Endodermal cell (in vitro differentiated cells): ENCODE data around the gene CIBAR2. TPM values are rescaled to one million over a fixed set of nuclear protein-coding genes. Genes with fewer than 3 reads are reported as not detected.
A peak's percentile ranks its signal among the peaks of the same experiment; 100 is the strongest.

ENCODE experiments used
- DNase-seq: peaks from one replicate; pipeline ENCODE4 v3.0.0-alpha.2; 2017
- H3K27ac ChIP-seq: 2 replicates; pipeline ENCODE4 v1.5.1; 2013; ENCODE audit warnings: mild to moderate bottlenecking, low read depth, low read length, moderate library complexity
- H3K27me3 ChIP-seq: 2 replicates; pipeline ENCODE4 v1.6.1; 2013; ENCODE audit warnings: mild to moderate bottlenecking, low read length, moderate library complexity; ENCODE audit not compliant: insufficient read depth, control insufficient read depth, poor library complexity, severe bottlenecking
- H3K36me3 ChIP-seq: 2 replicates; pipeline ENCODE4 v1.7.0; 2013; ENCODE audit warnings: mild to moderate bottlenecking, low read length, moderate library complexity; ENCODE audit not compliant: control insufficient read depth, insufficient read depth
- H3K4me1 ChIP-seq: one replicate; pipeline ENCODE4 v1.7.0; 2013; ENCODE audit warnings: low read length; ENCODE audit not compliant: control insufficient read depth, insufficient read depth
- H3K4me3 ChIP-seq: 2 replicates; pipeline ENCODE4 v1.5.1; 2013; ENCODE audit warnings: mild to moderate bottlenecking, low read length, moderate library complexity
- H3K9ac ChIP-seq: 2 replicates; pipeline ENCODE4 v1.6.1; 2013; ENCODE audit warnings: mild to moderate bottlenecking, low read length, moderate library complexity; ENCODE audit not compliant: poor library complexity, severe bottlenecking; ENCODE audit errors: extremely low read depth
- H3K9me3 ChIP-seq: 2 replicates; pipeline ENCODE4 v1.6.1; 2013; ENCODE audit warnings: mild to moderate bottlenecking, low read length, moderate library complexity; ENCODE audit not compliant: control insufficient read depth
- H3K27ac Mint-ChIP-seq: 2 replicates; pipeline ENCODE4 v1.8.0; 2020; ENCODE audit warnings: mixed read lengths
- H3K27me3 Mint-ChIP-seq: 2 replicates; pipeline ENCODE4 v1.8.0; 2021; ENCODE audit warnings: mild to moderate bottlenecking, mixed read lengths; ENCODE audit not compliant: insufficient read depth
- H3K36me3 Mint-ChIP-seq: 2 replicates; pipeline ENCODE4 v1.8.0; 2020; ENCODE audit warnings: low read depth, mixed read lengths
- H3K4me1 Mint-ChIP-seq: 2 replicates; pipeline ENCODE4 v1.8.0; 2020; ENCODE audit warnings: mixed read lengths
- H3K4me3 Mint-ChIP-seq: 2 replicates; pipeline ENCODE4 v1.8.0; 2020; ENCODE audit warnings: mild to moderate bottlenecking, moderate library complexity, mixed read lengths
- H3K9me3 Mint-ChIP-seq: 2 replicates; pipeline ENCODE4 v1.8.0; 2020; ENCODE audit warnings: mild to moderate bottlenecking, mixed read lengths
- CTCF ChIP-seq: fragments of 200-600 bp; sonication (generic); conservative IDR thresholded peaks from 2 replicates; pipeline ENCODE4 v1.5.0; 2021; ENCODE audit warnings: antibody characterized with exemption, mild to moderate bottlenecking
- WGBS, 2 experiments: methylation state at CpG; one replicate each; pipeline versions ENCODE4 v1.1.5 to v1.1.7; 2013; ENCODE audit warnings: missing lambda C conversion rate in 2 of 2, mixed read lengths in 1 of 2; ENCODE audit not compliant: insufficient coverage in 1 of 2, insufficient read length in 1 of 2; 5-methylcytosine and 5-hydroxymethylcytosine counted together
- total RNA-seq, 2 donors: library from RNA; stranded (reverse); fragmentation: NEBNext Ultra II Directional in 1 of 2; extraction: Animal tissue kit (Norgen Biotek cat#: 25700) in 1 of 2; gene quantifications; 2 replicates in 1 of 2; 3 replicates in 1 of 2; pipeline ENCODE4 v1.2.1, GENCODE V29; 2021

The CIBAR2 gene
- total RNA-seq, 2 donors from 2014 or later: not detected

GRCh38 chr16:85113168-85113733 lies 979 bp upstream of the CIBAR2 start:
- Histone ChIP-seq H3K27ac (no peak overlapping the region), H3K4me1 (peaks cover 6% of the 10 kb centered on the region), H3K4me3 (no peak overlapping the region), H3K27me3 (no peaks in the 10 kb centered on the region), H3K9me3 (peaks cover 5% of the 10 kb centered on the region), H3K36me3 (no peaks in the 10 kb centered on the region), H3K9ac (no peak overlapping the region)
- H3K9me3 Mint-ChIP-seq: no peaks in the 10 kb centered on the region
- no peak overlapping the region for H3K27ac Mint-ChIP-seq
- DNase-seq: peak; percentile 53
- H3K36me3 Mint-ChIP-seq: no peaks in the 10 kb centered on the region
- H3K27me3 Mint-ChIP-seq: no peaks in the 10 kb centered on the region
- peaks cover 12% of the 10 kb centered on the region for H3K4me1 Mint-ChIP-seq
- no peak for TF ChIP-seq CTCF
- 91 to 95% methylated on average over 8 to 14 of the region's 14 CpGs for WGBS, 2 experiments
- H3K4me3 Mint-ChIP-seq: no peak overlapping the region

GRCh38 chr16:85111184-85111583 lies 1.1 kb downstream of the CIBAR2 start:
- H3K27ac ChIP-seq: no peak overlapping the region
- H3K4me3 ChIP-seq: no peak overlapping the region
- no peak overlapping the region for H3K9ac ChIP-seq
- no peaks in the 10 kb centered on the region for H3K27me3 Mint-ChIP-seq
- H3K36me3 Mint-ChIP-seq: no peaks in the 10 kb centered on the region
- H3K9me3 Mint-ChIP-seq: no peaks in the 10 kb centered on the region
- H3K36me3 ChIP-seq: no peaks in the 10 kb centered on the region
- no peak for DNase-seq
- no peaks in the 10 kb centered on the region for H3K9me3 ChIP-seq
- peaks cover 6% of the 10 kb centered on the region for H3K4me1 ChIP-seq
- WGBS, 2 experiments: 89 to 94% methylated on average over 8 to 9 of the region's 9 CpGs
- no peak for TF ChIP-seq CTCF
- peak overlapping the region; percentile 44 for H3K27ac Mint-ChIP-seq
- peaks cover 12% of the 10 kb centered on the region for H3K4me1 Mint-ChIP-seq
- H3K4me3 Mint-ChIP-seq: no peak overlapping the region
- H3K27me3 ChIP-seq: no peaks in the 10 kb centered on the region

- no peak for TF ChIP-seq CTCF
These were observed 2.2 kb downstream of the CIBAR2 start for GRCh38 chr16:85110105-85110504.

More at GRCh38 chr16:85110105-85110504, 2.2 kb downstream of the CIBAR2 start:
- Histone ChIP-seq H3K9ac (no peak overlapping the region), H3K4me3 (no peak overlapping the region), H3K27me3 (no peaks in the 10 kb centered on the region), H3K27ac (no peak overlapping the region), H3K9me3 (no peaks in the 10 kb centered on the region), H3K36me3 (no peaks in the 10 kb centered on the region), H3K4me1 (peaks cover 6% of the 10 kb centered on the region)
- Mint-ChIP-seq H3K27ac (no peak overlapping the region), H3K4me1 (peaks cover 10% of the 10 kb centered on the region), H3K36me3 (no peaks in the 10 kb centered on the region), H3K9me3 (no peaks in the 10 kb centered on the region), H3K27me3 (no peaks in the 10 kb centered on the region), H3K4me3 (no peak overlapping the region)
- WGBS, 2 experiments: 95 to 97% methylated on average over 12 to 19 of the region's 19 CpGs
- no peak for DNase-seq
